Measurements from ENCODE around the gene PJA1. TPM values are rescaled to one million over a fixed set of nuclear protein-coding genes. Genes with fewer than 3 reads are reported as not detected.

The PJA1 gene
- total and polyA plus RNA-seq, 2 donors (not counting 3 experiments of a cell fraction or from before 2014, with no cell fraction given): 8.2 to 16.1 TPM

- H2AFZ ChIP-seq (ENCODE audit: low read depth, low read length): no peak overlapping the region
- no TSS peak for BruUV-seq (replicated peaks)
- ChIA-PET POLR2A (no interaction called here), CTCF (interaction anchor here (0.6 to 1.1 kb wide), 3 partner anchors 23 to 89 kb away, joined by 3 read pairs; no protein-coding TSS in a partner anchor)
- peak; percentile 30 for DNase-seq (ENCODE audit: low read depth, low spot score)
- H3K27ac ChIP-seq (ENCODE audit: insufficient read depth, low read depth, low read length): no peak overlapping the region
- no peak overlapping the region for H3K4me3 ChIP-seq (replicated peaks in 1 of 3; ENCODE audit: insufficient read depth in 1 of 3, low read depth in 1 of 3, low read length in 3 of 3)
- intact Hi-C loops (cut with micrococcal nuclease) (loop anchor here (1.0 to 10.0 kb wide), 3 partner anchors 88 to 307 kb away; no protein-coding TSS in a partner anchor), dilution Hi-C loops (cut with MboI; ENCODE audit: extremely low pct_ligation_motif_present, low sequenced_read_pairs) (no loop called here)
- peaks cover 2 to 14% of the 10 kb centered on the region in 2 experiments for H3K27me3 ChIP-seq (ENCODE audit: control insufficient read depth in 2 of 2, insufficient read depth in 2 of 2, low read length in 2 of 2)
- H3K4me2 ChIP-seq (ENCODE audit: insufficient read depth, low read length): no peak overlapping the region
- FAIRE-seq: peak; percentile 92
- no peak overlapping the region for H3K9ac ChIP-seq (replicated peaks; ENCODE audit: extremely low read depth, insufficient read depth, low read length)
- no peaks in the 10 kb centered on the region for H3K4me1 ChIP-seq (ENCODE audit: control insufficient read depth, extremely low read depth, insufficient read depth, low read length)
- H4K20me1 ChIP-seq (replicated peaks; ENCODE audit: control insufficient read depth, extremely low read depth, insufficient read depth, low read length): no peaks in the 10 kb centered on the region
- no peaks in the 10 kb centered on the region for H3K79me2 ChIP-seq (ENCODE audit: control insufficient read depth, insufficient read depth, low read length)
- no peaks in the 10 kb centered on the region for H3K9me3 ChIP-seq (replicated peaks; ENCODE audit: control insufficient read depth, insufficient read depth, low read length)
- H3K36me3 ChIP-seq (ENCODE audit: control insufficient read depth in 2 of 2, extremely low read depth in 1 of 2, insufficient read depth in 2 of 2, low read length in 2 of 2): no peaks in the 10 kb centered on the region
- H3K9me1 ChIP-seq (replicated peaks; ENCODE audit: control insufficient read depth, extremely low read depth, insufficient read depth, low read length): no peaks in the 10 kb centered on the region
- TF ChIP-seq MAX (IDR thresholded peaks at IDR 0.05; ENCODE audit: insufficient read depth, insufficient read length) (no peak), CTCF (IDR thresholded peaks at IDR 0.05; ENCODE audit: extremely low read depth in 1 of 2, insufficient read depth in 1 of 2, low read depth in 1 of 2, low read length in 2 of 2) (peak; percentile 25 to 49), POLR2AphosphoS5 (IDR thresholded peaks at IDR 0.05; ENCODE audit: insufficient read depth, low read depth, low read length) (no peak)
Observed at GRCh38 chrX:69133921-69134542, 31.2 kb downstream of the PJA1 start.

GRCh38 chrX:69131886-69132285, 33.4 kb downstream of the PJA1 start:
- H3K9me3 ChIP-seq (replicated peaks; ENCODE audit: control insufficient read depth, insufficient read depth, low read length): no peaks in the 10 kb centered on the region
- no peak overlapping the region for H3K27ac ChIP-seq (ENCODE audit: insufficient read depth, low read depth, low read length)
- H3K4me1 ChIP-seq (ENCODE audit: control insufficient read depth, extremely low read depth, insufficient read depth, low read length): no peaks in the 10 kb centered on the region
- no peak for DNase-seq (ENCODE audit: low read depth, low spot score)
- TF ChIP-seq GATA2 (IDR thresholded peaks at IDR 0.05; ENCODE audit: insufficient read depth, insufficient read length, low read depth, low read length) (no peak), MYC (IDR thresholded peaks at IDR 0.05; ENCODE audit: low read depth, low read length) (no peak), CTCF (IDR thresholded peaks at IDR 0.05; ENCODE audit: extremely low read depth in 1 of 2, insufficient read depth in 1 of 2, low read depth in 1 of 2, low read length in 2 of 2) (no peak), JUN (IDR thresholded peaks at IDR 0.05; ENCODE audit: borderline replicate concordance, insufficient read depth, insufficient read length, low read depth) (no peak), EZH2 (IDR thresholded peaks at IDR 0.05; ENCODE audit: borderline replicate concordance, low read depth, low read length, severe bottlenecking) (no peak), MAX (IDR thresholded peaks at IDR 0.05; ENCODE audit: insufficient read depth, insufficient read length) (no peak), FOS (IDR thresholded peaks at IDR 0.05; ENCODE audit: borderline replicate concordance, insufficient read depth, low read length) (no peak), POLR2A (IDR thresholded peaks at IDR 0.05; ENCODE audit: low read depth, low read length) (no peak), POLR2AphosphoS5 (IDR thresholded peaks at IDR 0.05; ENCODE audit: insufficient read depth, low read depth, low read length) (no peak)
- H2AFZ ChIP-seq (ENCODE audit: low read depth, low read length): no peak overlapping the region
- H3K9me1 ChIP-seq (replicated peaks; ENCODE audit: control insufficient read depth, extremely low read depth, insufficient read depth, low read length): no peaks in the 10 kb centered on the region
- peaks cover 13 to 23% of the 10 kb centered on the region in 2 experiments for H3K27me3 ChIP-seq (ENCODE audit: control insufficient read depth in 2 of 2, insufficient read depth in 2 of 2, low read length in 2 of 2)
- ChIA-PET CTCF (no interaction called here), POLR2A (no interaction called here)
- no TSS peak for BruUV-seq (replicated peaks)
- H4K20me1 ChIP-seq (replicated peaks; ENCODE audit: control insufficient read depth, extremely low read depth, insufficient read depth, low read length): no peaks in the 10 kb centered on the region
- intact Hi-C loops (cut with micrococcal nuclease) (loop anchor here (10.0 kb wide), 1 partner anchor 153 kb away; no protein-coding TSS in a partner anchor), dilution Hi-C loops (cut with MboI; ENCODE audit: extremely low pct_ligation_motif_present, low sequenced_read_pairs) (no loop called here)
- H3K36me3 ChIP-seq (ENCODE audit: control insufficient read depth in 2 of 2, extremely low read depth in 1 of 2, insufficient read depth in 2 of 2, low read length in 2 of 2): no peaks in the 10 kb centered on the region
- no peaks in the 10 kb centered on the region for H3K79me2 ChIP-seq (ENCODE audit: control insufficient read depth, insufficient read depth, low read length)
- H3K4me3 ChIP-seq (replicated peaks in 1 of 3; ENCODE audit: insufficient read depth in 1 of 3, low read depth in 1 of 3, low read length in 3 of 3): no peak overlapping the region
- no peak overlapping the region for H3K4me2 ChIP-seq (ENCODE audit: insufficient read depth, low read length)
- no peak overlapping the region for H3K9ac ChIP-seq (replicated peaks; ENCODE audit: extremely low read depth, insufficient read depth, low read length)
- FAIRE-seq: no peak
